Measurements from ENCODE around the gene GHR. TPM values are rescaled to one million over a fixed set of nuclear protein-coding genes. Genes with fewer than 3 reads are reported as not detected.

The GHR gene
- total and polyA plus RNA-seq, 10 of the 15 experiments (the other 5 are each of a cell fraction or from before 2014, with no cell fraction given), result 0.23 to 10.2 (median 0.48) TPM

- TF ChIP-seq PAX5 (IDR thresholded peaks at IDR 0.05; ENCODE audit: borderline replicate concordance, low read depth, low read length) (peak; percentile 35; the same call in 1 of the 2 replicates), MEF2A (IDR thresholded peaks at IDR 0.05; ENCODE audit: insufficient read depth, low read depth, low read length) (peak; percentile 30; the same call in 1 of the 2 replicates), ZNF274 (IDR thresholded peaks at IDR 0.05; ENCODE audit: insufficient read depth, insufficient read length) (no peak), SPI1 (IDR thresholded peaks at IDR 0.05; ENCODE audit: borderline replicate concordance, insufficient read depth, low read depth, low read length) (0 out of 2 replicates have a peak, but pooled peaks have one; percentile 6), EED (IDR thresholded peaks at IDR 0.05; ENCODE audit: low read depth) (peak; percentile 55; the same call in 1 of the 2 replicates), RUNX3 (IDR thresholded peaks at IDR 0.05; ENCODE audit: low read length) (peak; percentile 96), CREM (IDR thresholded peaks at IDR 0.05; ENCODE audit: low read depth) (peak; percentile 59; the same call in 1 of the 2 replicates), ZBED1 (IDR thresholded peaks at IDR 0.05; ENCODE audit: borderline replicate concordance) (peak; percentile 24; the same call in 1 of the 2 replicates), NKRF (conservative IDR thresholded peaks at IDR 0.05) (no peak), IKZF2 (IDR thresholded peaks at IDR 0.05) (0 out of 4 replicates have a peak, but pooled peaks of 1 of the 2 experiments have one; percentile 15)
Measured at GRCh38 chr5:42718591-42718990, 295.4 kb downstream of the GHR start (continued).

GRCh38 chr5:42719034-42719433 lies 295.8 kb downstream of the GHR start:
- no peaks in the 10 kb centered on the region for H3K27me3 ChIP-seq (replicated peaks in 1 of 2; ENCODE audit: control insufficient read depth in 2 of 2, insufficient read depth in 2 of 2, low read length in 1 of 2)
- ChIA-PET RAD21 (ENCODE audit: unreplicated experiment) (interaction anchor here (0.6 to 1.1 kb wide), 2 partner anchors 48 to 251 kb away, joined by 3 read pairs; no protein-coding TSS in a partner anchor), POLR2A (no interaction called here), CTCF (interaction anchor here (1.7 to 2.4 kb wide), 2 partner anchors 27 to 171 kb away, joined by 6 to 7 read pairs; no protein-coding TSS in a partner anchor), SMC1A (ENCODE audit: uncharacterized antibody, unreplicated experiment) (interaction anchor here (1.1 to 2.0 kb wide), 5 partner anchors 15 to 190 kb away, joined by 3 to 7 read pairs (median 4); no protein-coding TSS in a partner anchor)
- H3K9ac ChIP-seq (ENCODE audit: control insufficient read depth, insufficient read depth, low read length), result no peak overlapping the region
- H3K4me1 ChIP-seq (ENCODE audit: control insufficient read depth, insufficient read depth, low read length), result peaks cover 8% of the 10 kb centered on the region
- H3K79me2 ChIP-seq (ENCODE audit: control insufficient read depth, insufficient read depth, low read length), result no peaks in the 10 kb centered on the region
- H3K36me3 ChIP-seq (ENCODE audit: control insufficient read depth in 2 of 2, insufficient read depth in 2 of 2, low read length in 1 of 2), result no peaks in the 10 kb centered on the region
- ATAC-seq (peak; percentile 40), DNase-seq (ENCODE audit: low read depth, low spot score) (no peak), FAIRE-seq (no peak)
- no peaks in the 10 kb centered on the region for H3K9me3 ChIP-seq (replicated peaks; ENCODE audit: control insufficient read depth, insufficient read depth, low read length)
- WGBS (ENCODE audit: insufficient coverage, insufficient replicate concordance, low lambda C conversion rate, missing lambda C conversion rate), result 49% methylated on average over 2 of the region's 2 CpGs
- no peak overlapping the region for H3K4me3 ChIP-seq
- H2AFZ ChIP-seq (ENCODE audit: control insufficient read depth, low read depth, low read length), result no peak overlapping the region
- no peak overlapping the region for H3K27ac ChIP-seq (ENCODE audit: control insufficient read depth, insufficient read depth)
- H3K4me2 ChIP-seq (ENCODE audit: control insufficient read depth, insufficient read depth), result no peak overlapping the region
- no TSS peak for BruUV-seq (replicated peaks)
- H4K20me1 ChIP-seq (ENCODE audit: control insufficient read depth, insufficient read depth), result no peaks in the 10 kb centered on the region
- intact Hi-C loops (cut with micrococcal nuclease; ENCODE audit: unreplicated experiment), result no loop called here
- in situ Hi-C loops (cut with MboI), result no loop called here
- TF ChIP-seq FOS (IDR thresholded peaks at IDR 0.05; ENCODE audit: borderline replicate concordance, extremely low read depth, insufficient read length) (no peak), MLLT1 (IDR thresholded peaks at IDR 0.05) (no peak), CTCF (IDR thresholded peaks at IDR 0.05 in 2 of 3, conservative IDR thresholded peaks at IDR 0.05 in 1 of 3; ENCODE audit: control insufficient read depth in 2 of 3, extremely low read depth in 1 of 3, insufficient read depth in 1 of 3, low read depth in 3 of 3, low read length in 3 of 3) (no peak), NKRF (conservative IDR thresholded peaks at IDR 0.05) (no peak), BRCA1 (IDR thresholded peaks at IDR 0.05; ENCODE audit: low read depth, low read length) (no peak)

Measured in GM12878 (cell line).